GM19372 (cell line): ENCODE data around the gene SLC12A7.

Source experiments
- ATAC-seq: cut with Tn5 transposase; IDR thresholded peaks from one replicate; pipeline ENCODE4 v1.9.1; 2021; ENCODE audit warnings: mild to moderate bottlenecking, low read depth, moderate library complexity; ENCODE audit not compliant: unreplicated experiment

The SLC12A7 gene

GRCh38 chr5:1113332-1113690 is 1.4 kb upstream of the SLC12A7 start:
- ATAC-seq: no peak

DNA sequence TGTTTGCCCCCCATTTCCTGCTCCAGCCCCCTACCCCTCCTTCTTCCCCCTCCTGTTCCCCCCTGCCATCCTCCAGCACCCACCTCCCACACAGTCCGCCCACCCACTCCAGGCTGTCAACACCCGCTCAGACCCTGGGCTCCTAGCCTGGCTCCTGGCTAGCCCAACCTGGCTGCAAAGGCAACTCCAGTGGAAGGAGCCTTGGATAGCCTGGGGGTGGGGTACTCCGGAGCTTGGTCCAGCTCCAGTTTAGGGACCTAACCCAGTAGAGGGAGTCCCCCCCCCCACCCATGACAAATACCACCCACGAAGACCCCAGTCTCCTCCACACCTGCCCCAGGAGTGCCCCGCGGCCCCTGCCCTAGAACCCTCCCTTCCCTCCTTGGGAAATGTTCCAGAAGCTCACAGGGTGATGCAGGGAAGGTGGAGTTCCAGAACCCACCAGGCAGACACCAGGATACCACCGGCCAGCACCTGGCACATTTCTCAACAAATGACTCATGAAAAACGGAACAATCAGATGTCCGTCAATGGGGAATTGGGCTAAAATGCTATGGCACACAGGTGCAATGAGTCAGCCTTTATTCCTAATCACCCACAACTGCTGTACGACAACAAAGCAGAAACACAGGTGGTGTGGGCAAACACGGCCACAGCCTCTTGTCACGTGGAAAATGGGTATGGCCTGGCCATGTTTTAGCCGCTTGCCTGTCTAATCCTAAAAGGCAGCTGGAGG is 901 bp upstream of the SLC12A7 start:
- no peak for ATAC-seq

- no peak for ATAC-seq
These were observed 579 bp downstream of the SLC12A7 start for GRCh38 chr5:1111241-1111726.

GRCh38 chr5:1110307-1111240 is 1.3 kb downstream of the SLC12A7 start:
- ATAC-seq: no peak

DNA sequence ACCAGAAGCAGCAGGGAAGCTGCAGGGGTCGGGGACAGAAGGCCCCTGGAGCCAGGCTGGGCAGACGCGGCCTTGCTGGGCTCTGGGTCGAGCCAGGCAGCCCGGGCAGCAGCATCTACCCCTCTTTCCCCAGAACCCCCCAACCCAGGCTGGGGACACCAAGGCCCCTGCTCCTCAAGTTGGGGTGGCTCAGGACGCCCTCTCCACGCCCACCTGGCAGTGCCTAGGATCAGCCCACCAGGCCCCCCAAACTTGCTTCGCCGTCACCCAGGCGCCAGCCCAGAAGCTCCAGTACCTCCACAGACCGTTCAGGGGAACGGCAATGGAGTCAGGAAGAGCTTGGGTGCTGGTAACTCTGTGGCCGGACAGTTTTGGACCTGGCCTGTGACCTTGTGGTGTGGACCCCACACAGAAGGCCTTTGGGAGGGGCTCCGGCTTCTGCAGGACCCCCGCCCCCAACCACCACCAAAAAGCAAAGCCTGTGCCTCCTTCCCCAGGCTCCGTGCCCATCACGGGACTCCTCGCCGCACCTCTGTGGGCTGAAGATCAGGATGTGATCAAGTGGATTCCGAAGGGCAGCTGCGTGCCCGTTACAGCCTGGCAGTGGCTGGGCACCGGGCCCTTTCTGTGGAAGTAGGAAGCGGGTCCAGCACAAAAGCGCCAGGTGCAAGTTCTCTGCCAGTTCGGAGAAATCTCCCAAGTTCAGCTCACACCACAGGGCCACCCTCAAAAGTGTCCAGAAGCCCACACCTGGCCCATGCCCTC is 2.1 kb downstream of the SLC12A7 start:
- ATAC-seq: no peak

- ATAC-seq: no peak
These were observed 3.0 kb downstream of the SLC12A7 start for GRCh38 chr5:1108865-1109174.

DNA sequence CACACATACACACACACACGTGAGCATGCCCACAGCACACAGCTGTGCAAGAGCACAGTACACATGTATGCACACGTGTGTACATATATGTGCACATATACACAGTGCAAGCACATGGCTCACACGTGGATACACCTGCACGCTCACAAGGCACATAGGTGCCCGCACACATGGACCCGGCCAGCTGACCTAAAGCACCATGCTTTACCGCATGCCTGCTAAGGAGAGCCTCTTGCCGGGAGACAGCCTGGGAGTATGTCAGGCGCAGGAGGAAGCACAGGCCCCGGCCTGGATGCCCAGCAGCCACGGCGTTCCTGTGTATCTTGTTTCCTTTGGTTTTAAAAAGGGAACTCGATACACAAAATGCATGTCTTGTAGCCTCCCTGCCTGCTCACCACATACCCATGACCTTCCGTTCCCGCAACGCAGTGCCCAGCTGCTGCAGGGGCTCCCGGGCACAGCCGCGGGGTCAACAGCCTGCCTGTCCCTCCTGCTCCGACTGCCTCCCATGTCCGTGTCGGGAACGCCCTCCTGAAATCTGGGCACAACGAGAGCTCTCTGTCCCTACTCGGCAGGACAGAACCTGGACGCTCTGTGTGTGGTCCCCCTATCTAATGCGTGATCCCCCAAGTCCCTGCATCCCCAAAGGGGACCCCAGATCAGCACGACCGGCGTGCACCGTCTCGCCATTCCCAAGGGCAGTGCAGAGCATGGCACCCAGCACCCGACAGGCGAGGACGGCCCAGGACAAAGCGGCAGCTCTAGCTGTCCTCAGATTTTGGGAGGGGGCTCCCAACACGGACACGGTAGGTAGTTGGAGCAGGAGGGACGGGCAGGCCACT is 3.6 kb downstream of the SLC12A7 start:
- no peak for ATAC-seq

GRCh38 chr5:1107167-1108022 is 4.5 kb downstream of the SLC12A7 start:
- no peak for ATAC-seq

GRCh38 chr5:1106385-1107166 is 5.3 kb downstream of the SLC12A7 start:
- no peak for ATAC-seq

DNA sequence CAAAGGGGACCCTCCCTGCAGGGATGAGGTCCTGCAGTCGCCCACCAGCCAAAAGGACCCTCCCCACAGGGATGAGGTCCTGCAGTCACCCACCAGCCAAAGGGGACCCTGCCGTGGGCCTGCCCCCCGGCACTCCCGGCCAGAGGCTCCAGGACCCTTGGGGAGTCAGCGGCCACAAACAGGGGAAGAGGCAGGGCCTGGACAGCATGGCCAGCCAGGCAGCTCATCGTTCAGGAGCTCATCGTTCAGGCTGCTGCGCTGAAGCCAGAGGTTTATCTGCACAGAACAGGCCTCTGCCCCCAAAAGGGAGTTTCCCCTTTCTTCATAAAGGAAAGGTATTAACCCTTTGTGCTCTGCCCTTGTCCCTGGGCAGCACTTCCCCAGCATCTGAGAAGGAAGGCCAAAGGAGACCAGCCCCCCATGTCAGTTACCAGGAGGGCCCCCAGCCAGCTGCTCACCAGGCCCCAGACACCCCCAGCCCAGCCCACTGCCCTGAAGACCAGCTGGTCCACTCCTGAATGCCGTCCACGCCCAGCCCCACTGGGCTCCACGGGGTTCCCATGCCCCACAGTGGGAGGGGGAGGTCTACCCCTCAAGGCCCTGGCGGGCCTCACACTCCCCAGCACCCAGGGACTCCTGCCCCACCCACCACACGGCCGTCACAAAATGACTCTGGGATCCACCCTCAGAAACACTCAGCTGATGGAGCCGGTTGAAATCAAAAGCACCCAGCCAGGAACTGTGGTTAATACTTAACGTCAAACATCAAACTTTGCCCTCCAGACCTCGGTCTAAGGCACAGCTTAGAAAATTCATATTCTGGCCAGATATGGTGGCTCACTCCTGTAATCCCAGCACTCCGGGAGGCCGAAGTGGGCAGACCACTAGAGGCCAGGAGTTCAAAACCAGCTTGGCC is 6.3 kb downstream of the SLC12A7 start:
- no peak for ATAC-seq

GRCh38 chr5:1104327-1105006 is 7.4 kb downstream of the SLC12A7 start:
- no peak for ATAC-seq

- no peak for ATAC-seq
These were observed 8.1 kb downstream of the SLC12A7 start for GRCh38 chr5:1103505-1104326.

DNA sequence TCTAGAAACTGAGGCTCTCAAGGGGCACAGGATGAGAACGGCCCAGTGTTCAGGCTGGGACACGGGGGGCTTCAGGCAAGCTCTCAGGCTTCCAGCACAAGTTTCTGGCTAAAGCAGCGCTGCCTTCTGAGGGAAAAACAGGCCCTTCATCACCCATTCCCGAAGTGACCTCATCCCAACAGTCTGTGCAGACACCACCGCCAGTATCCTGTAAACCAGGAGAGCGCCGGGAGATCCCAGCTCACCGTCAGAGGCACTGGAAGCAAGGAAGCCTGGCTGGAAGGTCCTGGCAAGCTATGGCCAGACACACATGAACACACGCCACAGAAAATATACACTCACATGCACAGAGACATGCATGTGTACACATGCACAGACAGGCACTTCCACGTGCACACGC is 8.8 kb downstream of the SLC12A7 start:
- ATAC-seq: no peak

DNA sequence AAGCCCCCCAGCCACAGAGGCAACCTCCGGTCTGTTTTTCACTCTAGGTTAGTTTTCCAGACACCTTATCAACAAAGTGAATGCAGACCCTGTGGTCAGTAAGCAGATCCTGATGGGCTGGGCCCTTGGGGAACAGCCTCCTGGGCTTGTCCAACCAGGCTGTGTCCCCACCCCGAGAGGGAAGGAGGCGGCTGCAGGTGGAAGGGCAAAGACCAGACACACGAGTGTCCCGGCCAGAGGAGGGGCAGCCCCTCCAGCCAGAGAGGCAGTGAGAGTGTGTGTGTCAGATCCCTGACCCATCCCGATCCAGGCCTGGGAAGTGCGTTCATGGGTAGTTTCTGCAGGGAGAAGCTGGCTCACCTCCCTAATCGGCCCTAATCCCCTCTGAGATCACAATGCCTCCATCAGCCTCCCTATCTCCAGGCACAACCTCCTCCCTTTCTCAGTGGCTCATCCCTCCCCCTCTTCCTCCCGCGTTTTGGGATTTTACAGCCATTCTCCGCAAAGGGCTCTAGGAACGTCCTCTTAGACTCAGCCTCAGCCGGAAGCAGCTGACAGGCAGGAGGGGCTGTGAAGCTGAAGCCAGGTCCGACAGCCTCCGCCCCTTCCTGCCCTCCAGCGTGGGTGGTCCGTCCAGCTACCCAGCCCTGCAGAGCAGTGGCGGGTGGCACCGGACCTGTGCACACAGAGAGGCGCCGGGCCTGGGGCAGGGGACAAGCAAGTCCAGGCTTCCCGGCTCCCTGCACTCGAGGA is 9.7 kb downstream of the SLC12A7 start:
- no peak for ATAC-seq
